ENCODE data around the gene IGF1.

DNA sequence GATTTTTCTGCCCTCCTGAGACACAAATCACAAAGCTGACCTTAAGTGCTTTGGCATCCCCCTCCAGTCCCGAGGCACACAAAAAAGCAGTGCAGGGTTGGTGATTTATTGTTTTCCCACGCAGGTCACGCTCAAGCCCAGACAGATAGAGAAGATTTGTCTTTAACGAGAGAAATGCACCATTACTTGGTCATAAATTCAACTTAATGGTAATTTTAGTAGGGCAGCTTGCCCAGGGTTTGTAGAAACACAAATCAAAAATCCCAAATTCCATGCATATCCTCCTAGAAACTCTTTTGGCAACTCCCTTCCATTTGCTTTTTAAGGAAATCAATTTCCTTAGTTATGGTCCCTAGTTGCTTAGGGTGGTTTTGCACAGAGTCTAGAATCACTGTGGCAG lies 132.6 kb downstream of the IGF1 start:
- TF ChIP-seq POLR2A (IDR thresholded peaks at IDR 0.05; ENCODE audit: low read depth, low read length) (no peak), POLR2AphosphoS5 (IDR thresholded peaks at IDR 0.05; ENCODE audit: low read depth, low read length) (no peak)
